ENCODE data around the gene KRTAP10-12. TPM values are rescaled to one million over a fixed set of nuclear protein-coding genes. Genes with fewer than 3 reads are reported as not detected.

KRTAP10-12 gene
- total RNA-seq, 3 donors from 2014 or later (not counting 1 experiment from before 2014, with no cell fraction given): not detected

GRCh38 chr21:44723177-44724131 is 26.5 kb downstream of the KRTAP10-12 start:
- no peak overlapping the region for H3K4me3 ChIP-seq (ENCODE audit: low read length)
- H3K36me3 Mint-ChIP-seq: no peaks in the 10 kb centered on the region
- H3K36me3 ChIP-seq (ENCODE audit: control insufficient read depth, insufficient read depth, low read length): no peaks in the 10 kb centered on the region
- H3K27me3 ChIP-seq (ENCODE audit: control insufficient read depth, insufficient read depth, low read length): peaks cover 35% of the 10 kb centered on the region
- peak overlapping the region; percentile 57 for H3K4me3 Mint-ChIP-seq
- peaks cover 15% of the 10 kb centered on the region for H3K4me1 ChIP-seq (ENCODE audit: control insufficient read depth, insufficient read depth, low read length)
- DNase-seq (peak in 1 of 2 donors; percentile 52), ATAC-seq (peak; percentile 37 to 83 (median 46))
- H3K4me1 Mint-ChIP-seq: peaks cover 10 to 17% of the 10 kb centered on the region in 2 donors
- H3K27ac Mint-ChIP-seq: no peak overlapping the region
- WGBS (ENCODE audit: insufficient coverage): 17% methylated on average over 61 of the region's 61 CpGs
- intact Hi-C loops (cut with micrococcal nuclease): no loop called here
- H3K9me3 ChIP-seq (ENCODE audit: control insufficient read depth, insufficient read depth, low read length): no peaks in the 10 kb centered on the region
- no peak for TF ChIP-seq CTCF (IDR thresholded peaks at IDR 0.05)
- peaks cover 44 to 54% of the 10 kb centered on the region in 2 donors for H3K27me3 Mint-ChIP-seq (ENCODE audit: low read depth in 2 of 2)
- no peaks in the 10 kb centered on the region for H3K9me3 Mint-ChIP-seq
- H3K27ac ChIP-seq (ENCODE audit: low read length): no peak overlapping the region

GRCh38 chr21:44724196-44724595 is 27.2 kb downstream of the KRTAP10-12 start:
- H3K9me3 Mint-ChIP-seq: no peaks in the 10 kb centered on the region
- Histone ChIP-seq H3K4me3 (ENCODE audit: low read length) (no peak overlapping the region), H3K27me3 (ENCODE audit: control insufficient read depth, insufficient read depth, low read length) (peaks cover 30% of the 10 kb centered on the region), H3K27ac (ENCODE audit: low read length) (no peak overlapping the region), H3K4me1 (ENCODE audit: control insufficient read depth, insufficient read depth, low read length) (peaks cover 15% of the 10 kb centered on the region), H3K9me3 (ENCODE audit: control insufficient read depth, insufficient read depth, low read length) (no peaks in the 10 kb centered on the region), H3K36me3 (ENCODE audit: control insufficient read depth, insufficient read depth, low read length) (no peaks in the 10 kb centered on the region)
- TF ChIP-seq CTCF (IDR thresholded peaks at IDR 0.05): no peak
- no peak for DNase-seq
- peaks cover 10 to 17% of the 10 kb centered on the region in 2 donors for H3K4me1 Mint-ChIP-seq
- 89% methylated on average over 6 of the region's 7 CpGs for WGBS (ENCODE audit: insufficient coverage)
- no peaks in the 10 kb centered on the region for H3K36me3 Mint-ChIP-seq
- no peak for ATAC-seq
- intact Hi-C loops (cut with micrococcal nuclease): no loop called here
- H3K27me3 Mint-ChIP-seq (ENCODE audit: low read depth in 2 of 2): peaks cover 36 to 47% of the 10 kb centered on the region in 2 donors
- H3K27ac Mint-ChIP-seq: no peak overlapping the region
- H3K4me3 Mint-ChIP-seq: no peak overlapping the region

GRCh38 chr21:44724926-44725325 is 28.0 kb downstream of the KRTAP10-12 start:
- no peaks in the 10 kb centered on the region for H3K36me3 ChIP-seq (ENCODE audit: control insufficient read depth, insufficient read depth, low read length)
- H3K4me3 Mint-ChIP-seq: no peak overlapping the region
- no peaks in the 10 kb centered on the region for H3K9me3 ChIP-seq (ENCODE audit: control insufficient read depth, insufficient read depth, low read length)
- H3K27ac Mint-ChIP-seq: no peak overlapping the region
- H3K27me3 ChIP-seq (ENCODE audit: control insufficient read depth, insufficient read depth, low read length): peaks cover 27% of the 10 kb centered on the region
- no peak overlapping the region for H3K27ac ChIP-seq (ENCODE audit: low read length)
- no peaks in the 10 kb centered on the region for H3K9me3 Mint-ChIP-seq
- H3K4me1 ChIP-seq (ENCODE audit: control insufficient read depth, insufficient read depth, low read length): peaks cover 15% of the 10 kb centered on the region
- H3K4me3 ChIP-seq (ENCODE audit: low read length): no peak overlapping the region
- peaks cover 29 to 41% of the 10 kb centered on the region in 2 donors for H3K27me3 Mint-ChIP-seq (ENCODE audit: low read depth in 2 of 2)
- WGBS (ENCODE audit: insufficient coverage): 93% methylated on average over 14 of the region's 14 CpGs
- H3K36me3 Mint-ChIP-seq: no peaks in the 10 kb centered on the region
- ATAC-seq: no peak
- H3K4me1 Mint-ChIP-seq: peaks cover 10 to 17% of the 10 kb centered on the region in 2 donors
- intact Hi-C loops (cut with micrococcal nuclease): no loop called here
- no peak for TF ChIP-seq CTCF (IDR thresholded peaks at IDR 0.05)
- no peak for DNase-seq
